ENCODE measurements around the gene HTR4.

DNA sequence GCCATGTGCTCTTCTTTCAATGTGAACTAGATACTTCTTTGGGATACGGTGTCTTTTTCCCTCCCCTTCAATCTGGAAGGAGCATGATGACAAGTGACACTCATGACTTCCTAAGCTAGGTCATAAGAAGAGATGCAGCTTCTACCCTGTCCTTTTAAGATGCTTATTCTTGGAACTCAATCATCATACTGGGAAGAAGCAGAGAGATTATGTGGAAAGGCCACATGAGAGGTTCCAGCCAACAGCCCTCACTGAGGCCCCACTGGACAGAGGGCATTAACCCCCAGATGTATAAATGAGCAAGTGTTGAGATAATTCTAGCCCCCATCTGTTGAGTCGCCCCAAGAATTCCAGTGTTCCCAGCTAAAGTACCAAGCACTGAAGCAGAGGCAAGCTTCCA, 29.3 kb upstream of the HTR4 start:
- TF ChIP-seq, protein P1, sequence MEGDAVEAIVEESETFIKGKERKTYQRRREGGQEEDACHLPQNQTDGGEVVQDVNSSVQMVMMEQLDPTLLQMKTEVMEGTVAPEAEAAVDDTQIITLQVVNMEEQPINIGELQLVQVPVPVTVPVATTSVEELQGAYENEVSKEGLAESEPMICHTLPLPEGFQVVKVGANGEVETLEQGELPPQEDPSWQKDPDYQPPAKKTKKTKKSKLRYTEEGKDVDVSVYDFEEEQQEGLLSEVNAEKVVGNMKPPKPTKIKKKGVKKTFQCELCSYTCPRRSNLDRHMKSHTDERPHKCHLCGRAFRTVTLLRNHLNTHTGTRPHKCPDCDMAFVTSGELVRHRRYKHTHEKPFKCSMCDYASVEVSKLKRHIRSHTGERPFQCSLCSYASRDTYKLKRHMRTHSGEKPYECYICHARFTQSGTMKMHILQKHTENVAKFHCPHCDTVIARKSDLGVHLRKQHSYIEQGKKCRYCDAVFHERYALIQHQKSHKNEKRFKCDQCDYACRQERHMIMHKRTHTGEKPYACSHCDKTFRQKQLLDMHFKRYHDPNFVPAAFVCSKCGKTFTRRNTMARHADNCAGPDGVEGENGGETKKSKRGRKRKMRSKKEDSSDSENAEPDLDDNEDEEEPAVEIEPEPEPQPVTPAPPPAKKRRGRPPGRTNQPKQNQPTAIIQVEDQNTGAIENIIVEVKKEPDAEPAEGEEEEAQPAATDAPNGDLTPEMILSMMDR (IDR thresholded peaks at IDR 0.05): no peak
- no peak for TF ChIP-seq POLR2AphosphoS5 (IDR thresholded peaks at IDR 0.05)
- TF ChIP-seq POLR2A (IDR thresholded peaks at IDR 0.05): no peak
- TF ChIP-seq EP300 (IDR thresholded peaks at IDR 0.05): no peak
